NOMO-1 (cell line): ENCODE results near the gene DSG3.

Experiments used
- DNase-seq, 2 experiments: peaks; one replicate each; lab custom pipeline; 2025; ENCODE audit not compliant: unreplicated experiment in 2 of 2; lab: John Stamatoyannopoulos, UW

DSG3 gene

GRCh38 chr18:31513189-31513935, 65.8 kb downstream of the DSG3 start:
- no peak for DNase-seq

GRCh38 chr18:31516437-31516836, 68.9 kb downstream of the DSG3 start:
- no peak for DNase-seq

- no peak for DNase-seq
Measured at GRCh38 chr18:31526374-31526773, 78.8 kb downstream of the DSG3 start.
